CD14-positive monocyte (primary cell): ENCODE measurements around the gene EML3. TPM values are rescaled to one million over a fixed set of nuclear protein-coding genes. Genes with fewer than 3 reads are reported as not detected.

Experiments used
- DNase-seq, 3 donors: peaks; one replicate each; pipeline ENCODE4 v3.0.0-alpha.2; 2011 to 2022
- H2AFZ ChIP-seq: 2 replicates; pipeline ENCODE4 v1.6.0; 2012; ENCODE audit warnings: mild to moderate bottlenecking, low read depth, low read length, inconsistent platforms; ENCODE audit not compliant: insufficient read depth, poor library complexity, severe bottlenecking
- H3K27ac ChIP-seq, 2 donors: 1 replicate in 1 of 2; 2 replicates in 1 of 2; pipeline ENCODE4 v1.5.1; 2012 to 2013; ENCODE audit warnings: low read length in 2 of 2, control low read depth in 1 of 2, inconsistent platforms in 1 of 2, low read depth in 1 of 2, mild to moderate bottlenecking in 1 of 2
- H3K27me3 ChIP-seq, 2 donors: one replicate each; pipeline versions ENCODE4 v1.6.0 to v1.6.1; 2011 to 2013; ENCODE audit warnings: low read length in 2 of 2; ENCODE audit not compliant: control insufficient read depth in 2 of 2, insufficient read depth in 2 of 2
- H3K36me3 ChIP-seq, 2 donors: replicated peaks in 1 of 2; 1 replicate in 1 of 2; 2 replicates in 1 of 2; pipeline versions ENCODE4 v1.5.1 to v1.6.1; 2012 to 2013; ENCODE audit warnings: low read length in 2 of 2, control low read depth in 1 of 2, inconsistent platforms in 1 of 2, mild to moderate bottlenecking in 1 of 2; ENCODE audit not compliant: insufficient read depth in 2 of 2, control insufficient read depth in 1 of 2
- H3K4me1 ChIP-seq, 2 donors: 1 replicate in 1 of 2; 2 replicates in 1 of 2; pipeline versions ENCODE4 v1.5.1 to v1.6.1; 2012 to 2013; ENCODE audit warnings: low read length in 2 of 2, control low read depth in 1 of 2, inconsistent platforms in 1 of 2, mild to moderate bottlenecking in 1 of 2, moderate library complexity in 1 of 2; ENCODE audit not compliant: insufficient read depth in 2 of 2, control insufficient read depth in 1 of 2
- H3K4me2 ChIP-seq: replicated peaks from 2 replicates; pipeline ENCODE3; 2012; ENCODE audit warnings: low read length, moderate library complexity, mild to moderate bottlenecking; ENCODE audit not compliant: poor library complexity, severe bottlenecking; ENCODE audit errors: extremely low read depth
- H3K4me3 ChIP-seq, 3 experiments: fragments of 200-600 bp in 1 of 3; sonication (generic) in 1 of 3; replicated peaks in 1 of 3; 1 replicate in 2 of 3; 2 replicates in 1 of 3; pipeline ENCODE4 v1.5.1; 2011 to 2013; ENCODE audit warnings: low read length in 3 of 3, mild to moderate bottlenecking in 3 of 3, control low read depth in 2 of 3, low read depth in 2 of 3, inconsistent platforms in 1 of 3, moderate library complexity in 1 of 3
- H3K79me2 ChIP-seq: 2 replicates; pipeline ENCODE4 v1.6.0; 2012; ENCODE audit warnings: mild to moderate bottlenecking, control low read depth, inconsistent platforms, low read length, moderate library complexity; ENCODE audit not compliant: insufficient read depth
- H3K9ac ChIP-seq: 2 replicates; pipeline ENCODE4 v1.6.0; 2017; ENCODE audit warnings: low read length, mild to moderate bottlenecking; ENCODE audit not compliant: insufficient read depth, poor library complexity, severe bottlenecking
- H3K9me3 ChIP-seq, 2 donors: replicated peaks in 1 of 2; 1 replicate in 1 of 2; 2 replicates in 1 of 2; pipeline versions ENCODE4 v1.5.1 to v1.6.1; 2012 to 2013; ENCODE audit warnings: low read length in 2 of 2, control low read depth in 1 of 2; ENCODE audit not compliant: control insufficient read depth in 1 of 2, insufficient read depth in 1 of 2
- H4K20me1 ChIP-seq: 2 replicates; pipeline ENCODE4 v1.6.0; 2012; ENCODE audit warnings: mild to moderate bottlenecking, low read length, control low read depth, moderate library complexity; ENCODE audit not compliant: insufficient read depth
- H3K27ac Mint-ChIP-seq, 7 donors: one replicate each; pipeline ENCODE4 v1.8.0; 2020; ENCODE audit warnings: mild to moderate bottlenecking in 7 of 7, mixed read lengths in 7 of 7, moderate library complexity in 6 of 7, inconsistent platforms in 2 of 7
- H3K27me3 Mint-ChIP-seq, 3 donors: one replicate each; pipeline ENCODE4 v1.8.0; 2021 to 2022; ENCODE audit warnings: low read depth in 3 of 3, mild to moderate bottlenecking in 3 of 3, mixed read lengths in 3 of 3, moderate library complexity in 3 of 3, inconsistent platforms in 1 of 3
- H3K36me3 Mint-ChIP-seq, 2 donors: one replicate each; pipeline ENCODE4 v1.8.0; 2020; ENCODE audit warnings: mixed read lengths in 2 of 2, inconsistent platforms in 1 of 2, mild to moderate bottlenecking in 1 of 2
- H3K4me1 Mint-ChIP-seq: one replicate; pipeline ENCODE4 v1.8.0; 2020; ENCODE audit warnings: mild to moderate bottlenecking, mixed read lengths
- H3K4me3 Mint-ChIP-seq, 2 donors: one replicate each; pipeline ENCODE4 v1.8.0; 2020; ENCODE audit warnings: mild to moderate bottlenecking in 2 of 2, mixed read lengths in 2 of 2, moderate library complexity in 1 of 2
- H3K9me3 Mint-ChIP-seq, 7 donors: one replicate each; pipeline ENCODE4 v1.8.0; 2020 to 2022; ENCODE audit warnings: mixed read lengths in 7 of 7, mild to moderate bottlenecking in 6 of 7, moderate library complexity in 6 of 7, inconsistent platforms in 2 of 7
- WGBS: methylation state at CpG from one replicate; pipeline ENCODE4 v1.1.5; 2013; ENCODE audit warnings: missing lambda C conversion rate; ENCODE audit not compliant: insufficient coverage; 5-methylcytosine and 5-hydroxymethylcytosine counted together
- intact Hi-C, 2 donors: fragments of 100-400 bp; cut with micrococcal nuclease; formaldehyde crosslinking; loops; one replicate each; pipeline versions ENCODE4 v1.15.0 to v1.15.1; 2023
- polyA plus RNA-seq, 3 donors: library from polyadenylated mRNA; depleted of rRNA in 1 of 3; unstranded in 2 of 3; stranded (reverse) in 1 of 3; fragments of 300-500 nt in 2 of 3; fragments of >200 nt in 1 of 3; fragmentation: Illumina TruSeq in 2 of 3; gene quantifications; 1 replicate in 2 of 3; 2 replicates in 1 of 3; pipeline ENCODE4 v1.2.3, GENCODE V29; 2012 to 2021
- TF ChIP-seq, protein P1 (sequence below): fragments of 200-600 bp; IDR thresholded peaks from one replicate; pipeline ENCODE4 v1.8.0; 2022; ENCODE audit warnings: antibody characterized with exemption, mild to moderate bottlenecking

Gene EML3
- polyA plus RNA-seq, 3 donors, result 7.2 to 131 (median 10.6) TPM

DNA sequence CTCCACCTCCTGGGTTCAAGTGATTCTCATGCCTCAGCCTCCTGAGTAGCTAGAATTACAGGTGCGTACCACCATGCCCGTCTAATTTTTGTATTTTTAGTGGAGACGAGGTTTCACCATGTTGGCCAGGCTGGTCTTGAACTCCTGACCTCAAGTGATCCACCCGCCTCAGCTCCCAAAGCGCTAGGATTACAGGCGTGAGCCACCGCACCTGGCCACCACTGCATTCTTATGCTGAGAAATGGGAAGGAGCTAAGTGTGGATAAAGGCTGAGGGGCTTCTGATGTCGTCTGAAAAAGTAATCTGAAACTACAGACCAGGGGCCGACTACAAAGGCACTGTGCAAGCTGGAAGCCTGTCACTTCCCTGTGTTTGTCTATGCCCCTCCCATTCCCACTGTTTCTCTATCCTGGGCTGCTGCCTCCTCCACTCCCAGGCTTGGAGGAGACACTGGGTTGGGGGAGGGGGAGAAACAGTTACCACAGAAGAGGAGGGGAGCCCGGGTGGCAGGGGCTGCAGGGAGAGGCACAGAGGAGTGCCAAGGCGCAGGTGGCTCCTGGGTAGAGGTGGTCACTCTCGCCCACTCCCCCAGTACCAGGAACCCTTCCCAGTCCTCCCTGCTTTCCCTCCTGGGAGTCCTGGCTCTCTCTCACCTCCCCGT, 8.0 kb downstream of the EML3 start:
- no peak for DNase-seq
- Histone ChIP-seq H3K27ac (no peak overlapping the region), H3K4me2 (no peak overlapping the region), H3K4me3 (no peak overlapping the region), H3K9me3 (no peaks in the 10 kb centered on the region), H4K20me1 (peaks cover 10% of the 10 kb centered on the region), H3K36me3 (peaks cover 26 to 55% of the 10 kb centered on the region in 2 donors), H2AFZ (no peak overlapping the region), H3K9ac (no peak overlapping the region), H3K27me3 (no peaks in the 10 kb centered on the region), H3K4me1 (peaks cover 41 to 46% of the 10 kb centered on the region in 2 donors), H3K79me2 (peaks cover 20% of the 10 kb centered on the region)
- H3K4me3 Mint-ChIP-seq, result no peak overlapping the region
- TF ChIP-seq, protein P1, sequence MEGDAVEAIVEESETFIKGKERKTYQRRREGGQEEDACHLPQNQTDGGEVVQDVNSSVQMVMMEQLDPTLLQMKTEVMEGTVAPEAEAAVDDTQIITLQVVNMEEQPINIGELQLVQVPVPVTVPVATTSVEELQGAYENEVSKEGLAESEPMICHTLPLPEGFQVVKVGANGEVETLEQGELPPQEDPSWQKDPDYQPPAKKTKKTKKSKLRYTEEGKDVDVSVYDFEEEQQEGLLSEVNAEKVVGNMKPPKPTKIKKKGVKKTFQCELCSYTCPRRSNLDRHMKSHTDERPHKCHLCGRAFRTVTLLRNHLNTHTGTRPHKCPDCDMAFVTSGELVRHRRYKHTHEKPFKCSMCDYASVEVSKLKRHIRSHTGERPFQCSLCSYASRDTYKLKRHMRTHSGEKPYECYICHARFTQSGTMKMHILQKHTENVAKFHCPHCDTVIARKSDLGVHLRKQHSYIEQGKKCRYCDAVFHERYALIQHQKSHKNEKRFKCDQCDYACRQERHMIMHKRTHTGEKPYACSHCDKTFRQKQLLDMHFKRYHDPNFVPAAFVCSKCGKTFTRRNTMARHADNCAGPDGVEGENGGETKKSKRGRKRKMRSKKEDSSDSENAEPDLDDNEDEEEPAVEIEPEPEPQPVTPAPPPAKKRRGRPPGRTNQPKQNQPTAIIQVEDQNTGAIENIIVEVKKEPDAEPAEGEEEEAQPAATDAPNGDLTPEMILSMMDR, result no peak
- H3K27me3 Mint-ChIP-seq, result peaks cover 0 to 2% (median 0%) of the 10 kb centered on the region in 3 donors
- WGBS, result 100% methylated on average over 3 of the region's 13 CpGs
- intact Hi-C loops, result loop anchor here in 1 of 2 donors (5.0 kb wide), 1 partner anchor 43 kb away; the partner anchor contains the start of gene GANAB
- H3K9me3 Mint-ChIP-seq, result no peaks in the 10 kb centered on the region
- no peak overlapping the region for H3K27ac Mint-ChIP-seq
- H3K4me1 Mint-ChIP-seq, result peaks cover 50% of the 10 kb centered on the region
- peaks cover 60 to 62% of the 10 kb centered on the region in 2 donors for H3K36me3 Mint-ChIP-seq

DNA sequence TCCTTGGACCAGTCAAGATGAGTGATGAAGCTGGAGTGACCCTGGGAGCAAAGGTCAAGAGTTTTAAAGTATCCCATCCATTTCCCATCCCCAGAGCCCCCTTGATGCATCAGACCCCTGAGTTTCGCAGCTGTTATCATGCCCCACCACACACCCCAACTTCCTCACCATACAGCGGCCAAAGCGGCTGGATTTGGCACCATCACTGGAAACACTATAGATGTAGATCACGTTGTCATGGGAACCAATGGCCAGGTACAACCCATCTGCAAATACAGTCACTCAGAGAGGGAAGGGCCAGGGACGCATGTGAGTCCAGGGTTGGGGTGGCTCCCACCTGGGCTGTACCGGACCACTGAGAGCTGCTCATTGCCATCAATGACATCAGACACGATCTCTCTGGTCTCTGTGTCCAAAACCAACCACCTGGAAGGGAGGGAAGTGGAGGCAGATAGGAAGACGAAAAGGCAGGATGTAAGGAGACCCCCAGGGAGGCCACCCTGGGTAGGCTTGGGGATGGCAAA, 8.7 kb downstream of the EML3 start:
- Histone ChIP-seq H3K4me2 (no peak overlapping the region), H3K9ac (no peak overlapping the region), H3K36me3 (peaks cover 26 to 47% of the 10 kb centered on the region in 2 donors), H3K27me3 (no peaks in the 10 kb centered on the region), H3K79me2 (peaks cover 27% of the 10 kb centered on the region), H3K4me1 (peaks cover 48 to 53% of the 10 kb centered on the region in 2 donors), H2AFZ (no peak overlapping the region), H3K27ac (no peak overlapping the region), H3K9me3 (no peaks in the 10 kb centered on the region), H4K20me1 (peaks cover 16% of the 10 kb centered on the region), H3K4me3 (no peak overlapping the region)
- DNase-seq, result no peak
- Mint-ChIP-seq H3K27me3 (peaks cover 0 to 1% (median 0%) of the 10 kb centered on the region in 3 donors), H3K4me3 (no peak overlapping the region), H3K27ac (peak overlapping the region in 1 of 7 donors; percentile 20), H3K9me3 (no peaks in the 10 kb centered on the region), H3K4me1 (peaks cover 54% of the 10 kb centered on the region), H3K36me3 (peaks cover 55 to 59% of the 10 kb centered on the region in 2 donors)
- intact Hi-C loops, result loop anchor here in 1 of 2 donors (5.0 kb wide), 1 partner anchor 43 kb away; the partner anchor contains the start of gene GANAB
- TF ChIP-seq, protein P1, result no peak
- 89% methylated on average over 3 of the region's 8 CpGs for WGBS
